NCI-H2196 treated with DMSO at 0.1 percent for 48 hours (cell line): ENCODE measurements around the gene PARD3B.

Source experiments
- DNase-seq: peaks from one replicate; lab custom pipeline; 2025; ENCODE audit not compliant: unreplicated experiment; lab: John Stamatoyannopoulos, UW

The PARD3B gene

GRCh38 chr2:204885747-204886146 lies 340.5 kb downstream of the PARD3B start:
- no peak for DNase-seq

- no peak for DNase-seq
Measured at GRCh38 chr2:204886713-204887112, 341.4 kb downstream of the PARD3B start.

GRCh38 chr2:204888222-204888621 lies 342.9 kb downstream of the PARD3B start:
- DNase-seq = no peak

GRCh38 chr2:204890680-204891079 lies 345.4 kb downstream of the PARD3B start:
- DNase-seq = no peak

- no peak for DNase-seq
Measured at GRCh38 chr2:204891739-204892138, 346.5 kb downstream of the PARD3B start.

GRCh38 chr2:204892506-204893255 lies 347.4 kb downstream of the PARD3B start:
- no peak for DNase-seq

- DNase-seq = no peak
Measured at GRCh38 chr2:204896146-204896545, 350.9 kb downstream of the PARD3B start.

- no peak for DNase-seq
Measured at GRCh38 chr2:204897561-204897960, 352.3 kb downstream of the PARD3B start.

- DNase-seq = no peak
Measured at GRCh38 chr2:204898928-204899640, 353.8 kb downstream of the PARD3B start.

GRCh38 chr2:204899983-204900382 lies 354.7 kb downstream of the PARD3B start:
- DNase-seq = no peak

- DNase-seq = no peak
Measured at GRCh38 chr2:204900487-204900886, 355.2 kb downstream of the PARD3B start.

GRCh38 chr2:204900910-204901309 lies 355.6 kb downstream of the PARD3B start:
- no peak for DNase-seq

GRCh38 chr2:204901591-204901990 lies 356.3 kb downstream of the PARD3B start:
- DNase-seq = no peak

GRCh38 chr2:204909791-204910190 lies 364.5 kb downstream of the PARD3B start:
- DNase-seq = no peak

GRCh38 chr2:204913312-204913711 lies 368.0 kb downstream of the PARD3B start:
- DNase-seq = no peak

- no peak for DNase-seq
Measured at GRCh38 chr2:204913854-204914464, 368.7 kb downstream of the PARD3B start.

- no peak for DNase-seq
Measured at GRCh38 chr2:204914708-204915107, 369.4 kb downstream of the PARD3B start.

- no peak for DNase-seq
Measured at GRCh38 chr2:204917089-204917701, 371.9 kb downstream of the PARD3B start.

- DNase-seq = no peak
Measured at GRCh38 chr2:204920776-204921175, 375.5 kb downstream of the PARD3B start.

- DNase-seq = no peak
Measured at GRCh38 chr2:204923957-204924356, 378.7 kb downstream of the PARD3B start.

- no peak for DNase-seq
Measured at GRCh38 chr2:204931562-204931961, 386.3 kb downstream of the PARD3B start.
